ELF-1 (cell line): ENCODE measurements around the gene TMEFF2.
"Not testable (repeated sequence)": the region's sequence is repeated elsewhere in the genome, so short reads cannot be mapped to it uniquely, and the experiment has no call there.

Experiments
- DNase-seq: peaks from one replicate; pipeline ENCODE4 v3.0.0-alpha.2; 2016; ENCODE audit warnings: low read depth, low spot score

TMEFF2 gene

GRCh38 chr2:192128655-192129054, 66.1 kb downstream of the TMEFF2 start:
- peak; percentile 21 for DNase-seq

DNA sequence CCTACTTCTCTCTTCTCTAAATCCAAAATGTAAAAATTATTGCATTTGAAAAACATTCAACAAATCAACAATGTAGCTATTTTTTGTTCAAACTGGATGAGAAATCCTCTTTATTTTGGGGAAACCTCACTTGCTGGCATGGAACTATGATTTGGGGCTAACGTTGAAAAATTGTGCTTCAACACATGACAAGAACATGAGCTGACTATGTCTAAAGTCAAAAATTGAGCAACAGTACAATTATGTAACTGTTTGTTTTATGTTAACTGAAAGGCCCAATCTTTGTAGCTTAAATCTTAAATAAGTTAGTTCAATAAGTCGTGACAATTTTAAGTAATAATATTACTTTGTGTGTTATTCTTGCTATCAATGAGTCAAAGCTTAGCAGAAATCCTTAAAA, 67.3 kb downstream of the TMEFF2 start:
- no peak for DNase-seq

DNA sequence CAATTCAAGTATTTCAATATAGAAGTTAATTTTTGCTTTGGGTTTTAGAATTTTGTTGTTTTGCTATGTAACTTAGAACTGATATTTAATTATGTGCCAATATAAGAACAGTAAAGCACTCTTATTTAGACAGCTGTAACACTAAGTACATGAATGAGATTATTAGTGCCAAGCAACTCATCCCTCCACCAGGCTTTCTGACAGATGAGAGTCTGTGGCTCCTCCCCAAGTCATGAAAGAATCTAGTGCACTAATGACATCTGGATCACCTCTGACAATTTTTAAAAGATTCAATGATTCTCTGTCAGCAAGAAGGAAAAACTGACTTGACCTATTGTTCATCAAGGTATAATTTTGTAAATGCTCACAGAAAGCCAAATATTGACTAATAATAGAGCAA, 67.8 kb downstream of the TMEFF2 start:
- DNase-seq = no peak

DNA sequence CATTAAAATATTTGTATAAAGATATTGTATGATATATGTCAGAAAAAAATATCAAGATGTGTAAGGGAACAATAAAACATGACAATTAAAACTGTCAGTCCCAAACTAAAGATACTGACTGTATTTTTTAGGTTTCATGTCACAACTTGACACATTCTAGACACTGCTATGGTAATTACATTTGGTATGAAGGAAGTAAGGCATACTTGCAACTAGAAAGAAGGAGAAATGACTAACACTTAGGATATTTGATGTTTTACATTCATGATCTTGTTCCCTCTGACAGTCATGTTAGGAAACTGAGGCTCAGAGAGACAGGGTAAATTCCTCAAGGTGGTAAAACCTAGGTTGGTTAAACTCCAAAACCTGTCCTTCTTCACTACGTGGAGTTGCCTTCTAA, 68.3 kb downstream of the TMEFF2 start:
- DNase-seq = no peak

DNA sequence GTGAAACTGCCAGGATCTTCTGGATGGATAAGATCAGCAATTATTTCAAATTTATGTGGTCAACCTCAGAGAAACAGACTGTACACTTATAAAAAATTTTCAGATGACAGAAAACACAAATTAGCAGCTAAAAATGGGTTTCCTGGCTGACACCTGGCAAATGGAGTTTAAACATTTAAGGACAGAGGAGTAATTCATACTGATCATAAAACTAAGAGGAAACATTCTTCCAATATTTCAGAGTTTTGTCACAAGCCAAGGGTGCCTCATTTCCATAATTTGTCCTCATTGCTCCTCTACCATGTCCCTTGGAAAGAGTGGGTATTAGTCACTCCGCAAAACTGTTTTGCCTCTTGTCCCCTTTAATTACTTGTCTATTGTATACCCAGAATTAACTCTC, 70.2 kb downstream of the TMEFF2 start:
- no peak for DNase-seq

DNA sequence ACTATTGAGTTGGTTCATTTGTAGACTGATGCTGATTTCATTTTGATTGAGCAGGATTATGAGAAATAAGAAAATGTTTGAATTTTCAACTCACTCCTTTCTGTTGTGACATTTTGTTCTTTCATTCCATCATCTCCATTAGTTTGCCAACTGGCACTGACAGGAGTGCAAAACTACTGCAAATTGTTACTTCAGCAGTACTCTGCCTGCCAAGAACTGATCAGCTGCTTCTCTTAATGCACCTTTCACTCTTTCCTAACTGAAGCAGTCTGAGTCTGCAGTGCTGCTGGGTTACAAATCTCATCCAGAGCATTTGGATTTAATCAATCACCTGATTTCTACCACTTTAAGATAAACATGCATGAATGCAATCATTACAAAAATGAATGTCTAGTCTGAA, 70.9 kb downstream of the TMEFF2 start:
- no peak for DNase-seq

DNA sequence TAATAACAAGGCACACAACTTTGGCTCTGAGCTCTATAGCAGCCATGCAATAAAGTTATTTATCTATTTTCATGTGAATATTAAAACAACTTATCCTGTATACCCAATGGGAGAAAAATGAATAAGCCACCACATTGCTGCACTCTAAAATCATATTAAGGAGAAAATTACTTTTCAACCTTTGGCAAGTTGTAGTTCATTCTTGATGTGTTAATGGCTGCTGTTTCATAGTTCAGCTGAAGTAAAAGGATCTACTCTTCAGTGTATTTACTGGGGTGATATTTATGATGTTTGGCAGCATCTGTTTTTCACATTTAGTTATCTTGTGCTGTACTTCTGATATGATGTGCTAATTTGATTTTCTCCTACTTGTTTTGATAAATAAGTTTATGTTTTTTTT, 71.8 kb downstream of the TMEFF2 start:
- DNase-seq = no peak

GRCh38 chr2:192122141-192122540, 72.6 kb downstream of the TMEFF2 start:
- DNase-seq = no peak

DNA sequence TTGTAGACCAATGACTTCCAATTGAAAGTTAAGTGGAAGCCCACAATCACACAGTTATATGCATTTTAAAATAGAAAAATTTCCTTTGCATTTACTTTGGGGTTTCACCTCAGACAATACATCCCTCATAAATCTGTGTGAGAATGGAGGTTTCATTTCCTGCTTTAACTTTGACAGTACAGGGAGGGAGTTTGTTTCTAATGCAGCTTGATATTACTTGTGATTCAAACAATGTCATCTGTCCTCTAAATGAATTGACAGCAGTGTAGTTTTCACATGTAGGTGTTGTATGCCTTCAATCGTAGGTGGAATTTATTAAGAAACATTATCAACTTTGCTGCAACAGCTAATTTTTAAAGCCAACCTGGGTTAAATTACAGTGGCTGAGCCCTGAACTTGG, 75.2 kb downstream of the TMEFF2 start:
- no peak for DNase-seq

- no peak for DNase-seq
These were observed 77.0 kb downstream of the TMEFF2 start for GRCh38 chr2:192117705-192118104.

GRCh38 chr2:192111536-192111935, 83.2 kb downstream of the TMEFF2 start:
- peak; percentile 19 for DNase-seq

DNA sequence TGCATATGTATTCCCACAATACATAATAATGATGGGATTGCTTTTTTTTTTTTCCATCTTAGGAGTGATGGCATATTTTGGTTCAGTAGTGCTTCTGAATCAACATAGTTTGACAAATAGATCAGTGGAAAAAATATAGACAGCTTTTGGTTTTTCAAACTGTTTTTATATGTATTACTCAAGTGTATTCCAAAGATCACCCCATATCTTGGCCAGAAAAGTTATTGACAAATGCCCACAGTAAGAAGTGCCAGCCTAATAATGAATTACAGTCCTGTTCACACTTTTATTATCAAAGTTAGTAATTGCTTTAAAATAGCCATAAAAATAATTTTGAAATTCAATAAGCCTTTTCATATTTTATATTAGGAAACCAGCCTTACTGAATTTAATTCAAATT, 95.0 kb downstream of the TMEFF2 start:
- no peak for DNase-seq

- DNase-seq = no peak
These were observed 95.8 kb downstream of the TMEFF2 start for GRCh38 chr2:192098814-192099491.

GRCh38 chr2:192091476-192091875, 103.3 kb downstream of the TMEFF2 start:
- no peak for DNase-seq

DNA sequence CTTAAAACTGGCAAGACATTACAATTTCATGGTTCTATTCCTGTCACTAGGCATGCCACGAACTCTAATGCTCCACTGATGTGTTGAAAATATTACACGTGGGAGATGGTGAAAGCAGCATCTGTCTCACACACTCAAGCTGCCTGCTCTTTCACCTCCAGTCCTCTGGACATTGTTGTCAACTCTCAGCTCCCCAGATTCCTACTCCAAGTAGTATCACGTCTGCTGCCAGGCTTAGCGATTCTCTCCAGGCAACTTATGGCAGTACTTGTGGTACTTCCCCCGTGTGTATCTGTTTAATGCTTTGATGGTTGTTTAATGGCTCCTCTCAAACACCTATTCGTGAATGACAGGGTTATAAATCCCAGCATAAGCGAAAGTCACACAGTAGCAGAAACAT, 103.8 kb downstream of the TMEFF2 start:
- DNase-seq = no peak

DNA sequence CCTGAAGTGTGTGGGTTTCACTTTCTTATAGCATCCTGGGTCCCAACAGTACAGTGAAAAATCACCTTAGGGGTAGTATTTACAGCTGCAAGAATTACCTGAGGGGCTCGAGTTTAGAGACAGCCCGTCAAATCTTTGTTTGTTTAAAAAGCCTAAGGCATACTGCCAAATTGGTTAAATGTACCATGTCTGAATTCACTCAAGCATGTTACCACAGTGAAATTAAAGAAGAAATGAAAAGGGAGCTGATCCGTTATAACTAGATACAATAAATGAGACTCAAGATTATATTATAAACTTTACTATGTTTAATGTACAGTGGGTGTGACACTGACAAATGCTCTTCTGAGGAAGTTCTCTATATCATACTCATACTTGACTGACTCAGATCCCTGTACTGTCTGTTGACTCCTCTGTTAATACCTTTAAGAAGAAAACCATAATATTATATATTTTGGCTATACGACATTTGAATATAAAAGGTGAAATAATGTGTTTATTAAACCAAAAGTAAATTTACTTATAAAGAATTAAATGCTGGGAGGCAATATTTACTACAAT, 107.3 kb downstream of the TMEFF2 start:
- DNase-seq = peak; percentile 4

DNA sequence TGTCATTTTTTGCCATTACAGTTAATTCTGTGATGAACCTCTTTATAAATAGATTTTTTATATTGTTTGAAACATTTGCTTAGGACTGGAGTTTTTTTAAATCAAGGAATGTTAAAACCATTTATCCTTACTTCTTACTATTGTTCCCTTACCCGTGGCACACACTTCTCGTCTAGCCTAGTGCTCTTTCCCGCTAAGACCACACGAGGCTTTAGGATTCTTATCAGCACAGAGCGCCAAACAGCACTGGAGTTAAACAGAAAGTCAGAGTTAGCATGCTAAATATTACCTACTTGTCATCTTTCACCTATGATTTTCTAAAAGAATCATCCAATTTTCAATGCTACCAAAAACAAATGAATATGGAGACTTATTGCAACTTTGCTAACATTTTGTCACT, 112.6 kb downstream of the TMEFF2 start:
- DNase-seq = no peak

DNA sequence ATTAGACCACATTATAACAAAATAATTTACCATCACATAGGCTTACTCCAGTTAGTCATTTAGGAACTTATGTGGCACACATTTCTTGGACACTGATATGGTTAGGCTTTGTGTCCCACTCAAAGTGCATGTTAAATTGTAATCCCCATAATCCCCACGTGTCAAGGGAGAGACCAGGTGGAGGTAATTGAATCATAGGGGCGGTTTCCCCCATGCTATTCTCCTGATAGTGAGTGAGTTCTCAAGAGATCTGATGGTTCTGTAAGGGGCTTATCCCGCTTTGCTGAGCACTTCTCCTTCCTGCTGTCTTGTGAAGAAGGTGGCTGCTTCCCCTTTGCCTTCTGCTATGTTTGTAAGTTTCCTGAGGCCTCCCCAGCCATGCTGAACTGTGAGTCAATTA, 114.6 kb downstream of the TMEFF2 start:
- DNase-seq = not testable (repeated sequence)

DNA sequence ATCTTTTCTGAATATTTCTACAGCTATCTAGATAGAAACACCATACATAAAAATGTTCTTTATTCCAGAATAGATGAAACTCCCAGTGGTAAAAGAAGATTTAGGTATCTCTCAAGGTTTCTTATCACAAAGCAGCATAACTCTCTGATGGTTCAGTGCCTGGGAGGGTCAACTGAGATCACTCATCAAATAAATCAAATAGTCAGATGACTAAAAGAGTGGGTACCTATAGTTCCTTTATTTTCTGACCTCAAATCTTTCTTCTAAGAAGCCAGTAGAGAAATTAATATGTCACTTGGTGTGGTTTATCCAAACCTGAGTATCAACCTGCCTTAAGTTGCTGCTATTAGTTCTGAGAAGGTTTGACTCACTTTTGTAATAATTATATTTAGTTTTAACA, 120.9 kb downstream of the TMEFF2 start:
- DNase-seq = no peak

DNA sequence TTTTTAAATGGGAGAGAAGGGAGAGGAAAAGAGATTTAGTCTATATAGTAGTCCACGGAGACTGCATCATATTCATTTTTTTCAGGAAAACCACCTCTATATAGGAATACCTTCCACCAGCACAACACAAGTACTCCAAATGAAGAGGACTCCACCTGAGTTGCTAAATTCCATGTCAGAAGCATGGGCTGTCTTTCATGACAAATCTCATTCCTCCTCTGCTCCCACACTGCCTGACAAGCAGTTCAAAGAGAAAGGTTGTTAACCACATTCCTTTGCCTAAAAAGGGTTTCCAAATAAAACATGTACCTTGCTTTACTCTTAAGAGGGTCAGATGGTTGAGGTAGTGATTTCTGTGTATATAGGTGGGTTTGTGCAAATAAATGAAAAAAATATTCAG, 122.0 kb downstream of the TMEFF2 start:
- peak; percentile 11 for DNase-seq

DNA sequence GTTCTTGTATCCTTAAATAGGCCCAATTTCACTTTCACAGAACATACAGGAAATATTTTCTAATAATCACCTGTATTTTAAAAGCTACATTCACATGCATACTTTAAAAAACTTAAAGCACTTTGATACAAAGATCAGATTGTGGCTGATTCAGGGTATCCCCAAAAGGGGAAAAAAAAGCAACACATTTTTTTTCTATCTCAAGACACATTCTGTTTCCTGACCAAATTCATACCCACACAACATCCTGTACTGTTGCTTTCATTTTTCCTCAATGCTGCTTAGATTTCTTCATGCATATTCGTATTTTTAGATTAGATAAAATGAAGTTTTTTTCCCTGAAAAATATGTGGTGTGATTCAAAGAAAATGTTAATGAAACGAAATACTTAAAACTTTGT, 122.5 kb downstream of the TMEFF2 start:
- DNase-seq = no peak

GRCh38 chr2:192070099-192070498, 124.6 kb downstream of the TMEFF2 start:
- no peak for DNase-seq

- DNase-seq = no peak
These were observed 125.3 kb downstream of the TMEFF2 start for GRCh38 chr2:192069417-192069816.

- no peak for DNase-seq
These were observed 125.8 kb downstream of the TMEFF2 start for GRCh38 chr2:192068966-192069365.
